ENCODE results near the gene NSMCE4A. TPM values are rescaled to one million over a fixed set of nuclear protein-coding genes. Genes with fewer than 3 reads are reported as not detected.

The NSMCE4A gene
- total and polyA plus RNA-seq, 9 of the 15 experiments (the other 6 are each of a cell fraction or from before 2014, with no cell fraction given), result 8.4 to 88.5 (median 46.4) TPM

DNA sequence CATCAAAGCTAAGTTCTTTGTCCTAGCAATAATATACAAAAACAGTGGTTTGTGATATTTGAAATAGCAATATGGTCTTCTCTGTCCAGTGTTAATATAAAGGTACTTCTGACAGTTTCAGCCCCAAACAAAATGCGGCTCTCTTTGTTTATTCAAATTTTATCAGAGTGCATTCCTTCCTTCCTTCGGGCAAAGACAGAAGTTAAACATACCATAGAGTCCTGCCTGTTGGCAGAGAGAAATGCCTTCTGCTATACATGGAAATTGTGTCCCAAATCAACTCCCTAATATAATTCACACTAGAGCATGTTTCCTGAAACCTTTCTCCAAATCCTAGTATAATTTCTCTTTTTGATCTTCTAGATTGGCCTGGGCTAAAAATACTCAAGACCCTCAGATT lies 26.0 kb downstream of the NSMCE4A start:
- ATAC-seq (no peak), DNase-seq (ENCODE audit: extremely low read depth in 1 of 4, low spot score in 3 of 4) (no peak), FAIRE-seq (no peak)
- no peak overlapping the region for H3K27ac ChIP-seq (ENCODE audit: extremely low read depth, low read depth, low read length)
- H3K9ac ChIP-seq (ENCODE audit: insufficient read depth in 1 of 2, low read depth in 2 of 2, low read length in 2 of 2), result no peak overlapping the region
- no peaks in the 10 kb centered on the region for H3K9me1 ChIP-seq (ENCODE audit: control insufficient read depth, insufficient read depth, low read length)
- no peaks in the 10 kb centered on the region for H3K36me3 ChIP-seq (ENCODE audit: control insufficient read depth, insufficient read depth, low read length)
- in situ Hi-C loops (cut with MboI), result no loop called here
- intact Hi-C loops (cut with micrococcal nuclease), result no loop called here
- CTCF ChIA-PET (ENCODE audit: low intra/inter-chr PET ratio), result no interaction called here
- H3K79me2 ChIP-seq (ENCODE audit: control insufficient read depth, insufficient read depth, low read length), result no peaks in the 10 kb centered on the region
- no peak overlapping the region for H2AFZ ChIP-seq (ENCODE audit: low read depth, low read length)
- H3K4me2 ChIP-seq (ENCODE audit: insufficient read depth, low read length), result no peak overlapping the region
- no peak overlapping the region for H3K4me3 ChIP-seq
- no peaks in the 10 kb centered on the region for H3K4me1 ChIP-seq (replicated peaks in 1 of 2; ENCODE audit: control insufficient read depth in 2 of 2, insufficient read depth in 2 of 2, low read length in 2 of 2)
- TF ChIP-seq TAF9B (IDR thresholded peaks at IDR 0.05; ENCODE audit: partially characterized antibody), result no peak
- TF ChIP-seq ZNF766 (CRISPR knock-in tag; conservative IDR thresholded peaks at IDR 0.05), result no peak
- no peak for TF ChIP-seq FOXA1 (IDR thresholded peaks at IDR 0.05; ENCODE audit: borderline replicate concordance)
- no peak for TF ChIP-seq SMC3 (conservative IDR thresholded peaks at IDR 0.05; ENCODE audit: insufficient read depth, low read depth, low read length)
- TF ChIP-seq IRF2 (CRISPR knock-in tag; IDR thresholded peaks at IDR 0.05), result no peak
- TF ChIP-seq REST (IDR thresholded peaks at IDR 0.05; ENCODE audit: borderline replicate concordance), result no peak
- no peak for TF ChIP-seq REST (CRISPR knock-in tag; IDR thresholded peaks at IDR 0.05; ENCODE audit: low read depth)
- no peak for TF ChIP-seq CREB1 (IDR thresholded peaks at IDR 0.05)
- TF ChIP-seq CREB1 (CRISPR knock-in tag; IDR thresholded peaks at IDR 0.05), result no peak
- no peak for TF ChIP-seq PML (IDR thresholded peaks at IDR 0.05; ENCODE audit: low read length)
- TF ChIP-seq RBBP5 (IDR thresholded peaks at IDR 0.05; ENCODE audit: borderline replicate concordance, insufficient read depth, low read length, poor library complexity, severe bottlenecking), result no peak
- TF ChIP-seq SMARCE1 (IDR thresholded peaks at IDR 0.05), result no peak
- H4K20me1 ChIP-seq (replicated peaks; ENCODE audit: control insufficient read depth, insufficient read depth, low read length), result no peaks in the 10 kb centered on the region
- H3K27me3 ChIP-seq (ENCODE audit: control insufficient read depth in 2 of 2, insufficient read depth in 2 of 2, low read length in 2 of 2), result no peaks in the 10 kb centered on the region; a peak in 1 of 5 replicates
- 25% methylated on average over 2 of the region's 2 CpGs for WGBS (ENCODE audit: insufficient coverage, low coverage, missing lambda C conversion rate)
- no TSS peak for BruUV-seq (replicated peaks)
- POLR2A ChIA-PET, result no interaction called here
- no peaks in the 10 kb centered on the region for H3K9me3 ChIP-seq (replicated peaks; ENCODE audit: control insufficient read depth, insufficient read depth, low read depth, low read length)

All from K562 (cell line).